ENCODE data around the gene ARID3C.

DNA sequence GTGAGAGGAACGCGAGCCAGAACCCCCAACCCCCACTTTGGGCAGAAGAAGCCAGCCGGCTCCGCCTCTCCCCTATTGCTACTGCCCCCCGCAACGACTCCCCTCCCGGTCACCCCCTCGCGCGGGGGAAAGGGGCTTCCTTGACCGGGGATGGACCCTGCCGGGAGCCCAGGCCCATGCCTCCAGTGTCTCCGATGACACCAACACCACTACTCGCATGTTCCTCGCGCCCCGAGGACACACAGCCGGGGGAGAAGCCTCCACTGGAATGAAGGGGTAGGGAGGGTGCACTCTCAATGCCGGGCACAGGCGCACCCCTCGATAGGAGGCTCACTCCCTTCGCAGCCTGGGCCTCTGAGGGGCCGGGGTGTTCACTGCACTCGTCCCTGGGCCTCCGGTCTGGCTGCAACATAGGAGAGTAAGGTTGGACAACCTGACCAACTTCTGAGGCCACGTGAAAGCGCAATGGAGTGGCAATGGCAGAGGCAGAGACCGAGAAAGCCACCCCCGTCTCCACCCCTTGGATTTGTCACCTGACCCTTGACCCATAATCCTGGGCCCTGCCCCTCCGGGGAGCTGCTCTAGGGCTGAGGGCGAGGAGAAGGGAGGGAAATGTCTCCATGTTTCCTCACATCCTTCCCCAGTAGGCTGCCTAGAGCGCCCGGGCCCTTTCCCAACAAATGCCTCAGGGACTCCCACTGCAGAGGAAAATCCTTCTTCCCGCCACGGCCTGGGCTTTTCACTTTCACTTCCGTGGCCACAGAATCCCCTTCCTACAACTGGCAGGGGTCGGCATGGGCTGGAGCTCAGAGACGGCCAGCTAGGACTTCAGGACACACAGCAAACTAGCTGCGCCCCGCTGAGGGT is 38.3 kb downstream of the ARID3C start:
- TF ChIP-seq, protein P1, sequence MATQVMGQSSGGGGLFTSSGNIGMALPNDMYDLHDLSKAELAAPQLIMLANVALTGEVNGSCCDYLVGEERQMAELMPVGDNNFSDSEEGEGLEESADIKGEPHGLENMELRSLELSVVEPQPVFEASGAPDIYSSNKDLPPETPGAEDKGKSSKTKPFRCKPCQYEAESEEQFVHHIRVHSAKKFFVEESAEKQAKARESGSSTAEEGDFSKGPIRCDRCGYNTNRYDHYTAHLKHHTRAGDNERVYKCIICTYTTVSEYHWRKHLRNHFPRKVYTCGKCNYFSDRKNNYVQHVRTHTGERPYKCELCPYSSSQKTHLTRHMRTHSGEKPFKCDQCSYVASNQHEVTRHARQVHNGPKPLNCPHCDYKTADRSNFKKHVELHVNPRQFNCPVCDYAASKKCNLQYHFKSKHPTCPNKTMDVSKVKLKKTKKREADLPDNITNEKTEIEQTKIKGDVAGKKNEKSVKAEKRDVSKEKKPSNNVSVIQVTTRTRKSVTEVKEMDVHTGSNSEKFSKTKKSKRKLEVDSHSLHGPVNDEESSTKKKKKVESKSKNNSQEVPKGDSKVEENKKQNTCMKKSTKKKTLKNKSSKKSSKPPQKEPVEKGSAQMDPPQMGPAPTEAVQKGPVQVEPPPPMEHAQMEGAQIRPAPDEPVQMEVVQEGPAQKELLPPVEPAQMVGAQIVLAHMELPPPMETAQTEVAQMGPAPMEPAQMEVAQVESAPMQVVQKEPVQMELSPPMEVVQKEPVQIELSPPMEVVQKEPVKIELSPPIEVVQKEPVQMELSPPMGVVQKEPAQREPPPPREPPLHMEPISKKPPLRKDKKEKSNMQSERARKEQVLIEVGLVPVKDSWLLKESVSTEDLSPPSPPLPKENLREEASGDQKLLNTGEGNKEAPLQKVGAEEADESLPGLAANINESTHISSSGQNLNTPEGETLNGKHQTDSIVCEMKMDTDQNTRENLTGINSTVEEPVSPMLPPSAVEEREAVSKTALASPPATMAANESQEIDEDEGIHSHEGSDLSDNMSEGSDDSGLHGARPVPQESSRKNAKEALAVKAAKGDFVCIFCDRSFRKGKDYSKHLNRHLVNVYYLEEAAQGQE (IDR thresholded peaks at IDR 0.05; ENCODE audit: unreplicated experiment), result no peak
- TF ChIP-seq, protein P2, sequence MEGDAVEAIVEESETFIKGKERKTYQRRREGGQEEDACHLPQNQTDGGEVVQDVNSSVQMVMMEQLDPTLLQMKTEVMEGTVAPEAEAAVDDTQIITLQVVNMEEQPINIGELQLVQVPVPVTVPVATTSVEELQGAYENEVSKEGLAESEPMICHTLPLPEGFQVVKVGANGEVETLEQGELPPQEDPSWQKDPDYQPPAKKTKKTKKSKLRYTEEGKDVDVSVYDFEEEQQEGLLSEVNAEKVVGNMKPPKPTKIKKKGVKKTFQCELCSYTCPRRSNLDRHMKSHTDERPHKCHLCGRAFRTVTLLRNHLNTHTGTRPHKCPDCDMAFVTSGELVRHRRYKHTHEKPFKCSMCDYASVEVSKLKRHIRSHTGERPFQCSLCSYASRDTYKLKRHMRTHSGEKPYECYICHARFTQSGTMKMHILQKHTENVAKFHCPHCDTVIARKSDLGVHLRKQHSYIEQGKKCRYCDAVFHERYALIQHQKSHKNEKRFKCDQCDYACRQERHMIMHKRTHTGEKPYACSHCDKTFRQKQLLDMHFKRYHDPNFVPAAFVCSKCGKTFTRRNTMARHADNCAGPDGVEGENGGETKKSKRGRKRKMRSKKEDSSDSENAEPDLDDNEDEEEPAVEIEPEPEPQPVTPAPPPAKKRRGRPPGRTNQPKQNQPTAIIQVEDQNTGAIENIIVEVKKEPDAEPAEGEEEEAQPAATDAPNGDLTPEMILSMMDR (conservative IDR thresholded peaks at IDR 0.05; ENCODE audit: low read depth in 2 of 2), result no peak
- TF ChIP-seq NANOG (IDR thresholded peaks at IDR 0.05; ENCODE audit: borderline replicate concordance) (no peak), POLR2AphosphoS5 (IDR thresholded peaks at IDR 0.05; ENCODE audit: low read depth) (no peak), EZH2phosphoT487 (IDR thresholded peaks at IDR 0.05; ENCODE audit: unreplicated experiment) (no peak), CREB1 (CRISPR knock-in tag; IDR thresholded peaks at IDR 0.05; ENCODE audit: low read depth) (no peak), EZH2 (IDR thresholded peaks at IDR 0.05; ENCODE audit: low read depth, unreplicated experiment) (peak; percentile 50)
- TF ChIP-seq, protein P3, sequence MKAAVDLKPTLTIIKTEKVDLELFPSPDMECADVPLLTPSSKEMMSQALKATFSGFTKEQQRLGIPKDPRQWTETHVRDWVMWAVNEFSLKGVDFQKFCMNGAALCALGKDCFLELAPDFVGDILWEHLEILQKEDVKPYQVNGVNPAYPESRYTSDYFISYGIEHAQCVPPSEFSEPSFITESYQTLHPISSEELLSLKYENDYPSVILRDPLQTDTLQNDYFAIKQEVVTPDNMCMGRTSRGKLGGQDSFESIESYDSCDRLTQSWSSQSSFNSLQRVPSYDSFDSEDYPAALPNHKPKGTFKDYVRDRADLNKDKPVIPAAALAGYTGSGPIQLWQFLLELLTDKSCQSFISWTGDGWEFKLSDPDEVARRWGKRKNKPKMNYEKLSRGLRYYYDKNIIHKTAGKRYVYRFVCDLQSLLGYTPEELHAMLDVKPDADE (IDR thresholded peaks at IDR 0.05), result no peak

Measured in GM23338 (cell line).